GM18526 (cell line): Measurements from ENCODE around the gene LRIG1.

Experiments
- POLR2A ChIP-seq: IDR thresholded peaks from 3 replicates; pipeline ENCODE4 v1.6.1; 2011; ENCODE audit not compliant: insufficient read length; ENCODE audit errors: extremely low read depth

Gene LRIG1

GRCh38 chr3:66472313-66473134 lies 28.3 kb downstream of the LRIG1 start:
- TF ChIP-seq POLR2A = no peak

GRCh38 chr3:66470956-66471686 lies 29.7 kb downstream of the LRIG1 start:
- no peak for TF ChIP-seq POLR2A

- no peak for TF ChIP-seq POLR2A
Observed at GRCh38 chr3:66470285-66470684, 30.5 kb downstream of the LRIG1 start.

- TF ChIP-seq POLR2A = no peak
Observed at GRCh38 chr3:66469220-66469640, 31.6 kb downstream of the LRIG1 start.

GRCh38 chr3:66467996-66468735 lies 32.7 kb downstream of the LRIG1 start:
- TF ChIP-seq POLR2A = no peak

- TF ChIP-seq POLR2A = no peak
Observed at GRCh38 chr3:66466606-66467270, 34.1 kb downstream of the LRIG1 start.

GRCh38 chr3:66465587-66465986 lies 35.2 kb downstream of the LRIG1 start:
- no peak for TF ChIP-seq POLR2A

- no peak for TF ChIP-seq POLR2A
Observed at GRCh38 chr3:66465034-66465433, 35.8 kb downstream of the LRIG1 start.

GRCh38 chr3:66464512-66464894 lies 36.3 kb downstream of the LRIG1 start:
- no peak for TF ChIP-seq POLR2A

- TF ChIP-seq POLR2A = no peak
Observed at GRCh38 chr3:66463730-66464511, 36.9 kb downstream of the LRIG1 start.

GRCh38 chr3:66463054-66463631 lies 37.7 kb downstream of the LRIG1 start:
- no peak for TF ChIP-seq POLR2A

- TF ChIP-seq POLR2A = no peak
Observed at GRCh38 chr3:66457252-66457651, 43.6 kb downstream of the LRIG1 start.

- TF ChIP-seq POLR2A = no peak
Observed at GRCh38 chr3:66456711-66457173, 44.1 kb downstream of the LRIG1 start.

GRCh38 chr3:66454464-66454859 lies 46.4 kb downstream of the LRIG1 start:
- no peak for TF ChIP-seq POLR2A
